Hepatocyte (in vitro differentiated cells): ENCODE measurements around the gene BRD4.

Source experiments
- EZH2 ChIP-seq: fragments of 200-600 bp; sonication (generic); IDR thresholded peaks from 2 replicates; pipeline ENCODE4 v1.6.1; 2016; ENCODE audit warnings: antibody characterized with exemption, mild to moderate bottlenecking, borderline replicate concordance
- EZH2phosphoT487 ChIP-seq: fragments of 200-600 bp; sonication (generic); IDR thresholded peaks from one replicate; pipeline ENCODE4 v1.6.1; 2018; ENCODE audit warnings: antibody characterized with exemption, mild to moderate bottlenecking, low read depth, moderate library complexity; ENCODE audit not compliant: unreplicated experiment, severe bottlenecking
- TF ChIP-seq, protein P1 (sequence below): fragments of 200-600 bp; sonication (generic); IDR thresholded peaks from 2 replicates; pipeline ENCODE4 v1.5.1; 2016; ENCODE audit warnings: antibody characterized with exemption, mild to moderate bottlenecking; ENCODE audit not compliant: poor library complexity

DNA sequence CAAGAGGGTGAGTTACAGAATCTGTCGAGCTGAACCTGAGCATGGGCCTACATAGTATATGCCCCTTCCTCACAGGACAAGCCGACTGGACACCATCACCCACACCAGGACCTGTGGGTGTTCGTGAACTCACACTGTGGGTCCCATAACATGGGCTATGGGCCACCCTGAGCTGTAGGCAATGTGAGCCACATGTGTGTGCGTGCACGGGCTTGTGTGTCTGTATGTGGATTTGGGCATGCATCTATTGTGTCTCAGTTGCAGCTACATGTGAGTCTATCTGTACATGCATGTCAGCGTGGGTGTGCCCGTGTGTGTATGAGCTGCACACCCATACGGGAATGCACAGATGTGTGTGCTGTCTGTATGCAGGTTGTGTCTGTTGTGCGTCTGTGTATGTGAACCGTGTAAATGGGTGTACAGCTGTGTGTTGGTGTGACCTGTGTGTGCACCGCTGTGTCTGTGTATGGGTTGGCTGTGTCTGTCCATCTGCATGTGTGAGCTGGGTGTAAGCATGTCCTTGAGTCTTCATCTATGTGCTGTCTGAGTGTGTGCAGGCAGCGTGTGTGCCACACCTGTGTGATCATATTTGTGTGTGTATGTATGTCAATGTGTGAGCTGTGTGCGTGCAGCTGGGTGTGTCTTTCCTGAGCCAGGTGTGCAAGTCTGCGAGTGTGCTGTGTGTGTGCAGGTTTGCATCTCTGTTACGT lies 133.2 kb downstream of the BRD4 start:
- no peak for TF ChIP-seq EZH2phosphoT487
- TF ChIP-seq, protein P1, sequence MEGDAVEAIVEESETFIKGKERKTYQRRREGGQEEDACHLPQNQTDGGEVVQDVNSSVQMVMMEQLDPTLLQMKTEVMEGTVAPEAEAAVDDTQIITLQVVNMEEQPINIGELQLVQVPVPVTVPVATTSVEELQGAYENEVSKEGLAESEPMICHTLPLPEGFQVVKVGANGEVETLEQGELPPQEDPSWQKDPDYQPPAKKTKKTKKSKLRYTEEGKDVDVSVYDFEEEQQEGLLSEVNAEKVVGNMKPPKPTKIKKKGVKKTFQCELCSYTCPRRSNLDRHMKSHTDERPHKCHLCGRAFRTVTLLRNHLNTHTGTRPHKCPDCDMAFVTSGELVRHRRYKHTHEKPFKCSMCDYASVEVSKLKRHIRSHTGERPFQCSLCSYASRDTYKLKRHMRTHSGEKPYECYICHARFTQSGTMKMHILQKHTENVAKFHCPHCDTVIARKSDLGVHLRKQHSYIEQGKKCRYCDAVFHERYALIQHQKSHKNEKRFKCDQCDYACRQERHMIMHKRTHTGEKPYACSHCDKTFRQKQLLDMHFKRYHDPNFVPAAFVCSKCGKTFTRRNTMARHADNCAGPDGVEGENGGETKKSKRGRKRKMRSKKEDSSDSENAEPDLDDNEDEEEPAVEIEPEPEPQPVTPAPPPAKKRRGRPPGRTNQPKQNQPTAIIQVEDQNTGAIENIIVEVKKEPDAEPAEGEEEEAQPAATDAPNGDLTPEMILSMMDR, result no peak
- TF ChIP-seq EZH2, result no peak
